SK-N-MC (cell line): ENCODE results near the gene DLG2.

ENCODE experiments used
- DNase-seq: peaks from one replicate; pipeline ENCODE4 v3.0.0-alpha.2; 2011; ENCODE audit warnings: low read depth, low spot score
- H3K27ac ChIP-seq: fragments of 200-600 bp; sonication (generic); 2 replicates; pipeline ENCODE4 v1.5.1; 2016; ENCODE audit warnings: mixed run types
- H3K36me3 ChIP-seq: fragments of 200-600 bp; sonication (generic); 2 replicates; pipeline ENCODE4 v1.6.1; 2017; ENCODE audit warnings: antibody characterized with exemption, low read length, mixed read lengths; ENCODE audit not compliant: insufficient read depth
- H3K4me3 ChIP-seq: fragments of 200-600 bp; sonication (generic); 2 replicates; pipeline ENCODE4 v1.5.1; 2016
- H3K9ac ChIP-seq: fragments of 200-600 bp; sonication (generic); 2 replicates; pipeline ENCODE4 v1.8.0; 2017; ENCODE audit warnings: mixed run types, mixed read lengths; ENCODE audit not compliant: insufficient read length
- H3K9me3 ChIP-seq: fragments of 200-600 bp; sonication (generic); 2 replicates; pipeline ENCODE4 v1.6.1; 2017; ENCODE audit warnings: low read depth, mild to moderate bottlenecking, antibody characterized with exemption, low read length, moderate library complexity, mixed read lengths
- EZH2 ChIP-seq: fragments of 200-600 bp; sonication (generic); IDR thresholded peaks from one replicate; pipeline ENCODE4 v1.6.1; 2017; ENCODE audit warnings: antibody characterized with exemption
- FOXP2 ChIP-seq: optimal IDR thresholded peaks from 2 replicates; pipeline ENCODE3; 2011; ENCODE audit warnings: mild to moderate bottlenecking, moderate library complexity; ENCODE audit not compliant: insufficient read depth; ENCODE audit errors: extremely low read length, control extremely low read depth
- POLR2AphosphoS5 ChIP-seq: IDR thresholded peaks from 2 replicates; pipeline ENCODE4 v1.6.1; 2012; ENCODE audit warnings: mild to moderate bottlenecking, low read depth, low read length, borderline replicate concordance

The DLG2 gene

DNA sequence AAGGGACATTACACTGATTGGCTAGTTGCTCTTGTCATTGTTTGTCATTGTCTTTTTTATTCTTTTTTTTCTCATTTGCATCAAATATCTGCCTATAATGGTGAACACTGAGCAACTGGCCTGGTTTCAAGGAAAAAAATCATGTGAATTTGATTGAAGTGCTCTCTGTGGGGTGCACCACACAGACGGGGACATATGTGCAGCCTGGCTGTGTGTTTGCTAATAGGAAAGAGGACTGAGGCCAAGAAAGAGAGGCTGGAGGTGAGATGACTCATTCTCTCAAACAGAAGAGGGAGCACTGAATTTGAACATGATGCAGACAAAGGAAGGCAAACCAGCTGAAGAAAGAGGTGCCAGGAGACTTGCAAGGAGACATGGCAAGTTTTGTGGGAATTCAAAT, 1656.1 kb downstream of the DLG2 start:
- Histone ChIP-seq H3K36me3 (no peaks in the 10 kb centered on the region), H3K27ac (no peak overlapping the region), H3K9ac (no peak overlapping the region), H3K4me3 (no peak overlapping the region), H3K9me3 (no peaks in the 10 kb centered on the region)
- no peak for TF ChIP-seq POLR2AphosphoS5
- TF ChIP-seq FOXP2 = no peak
- no peak for TF ChIP-seq EZH2
- no peak for DNase-seq

DNA sequence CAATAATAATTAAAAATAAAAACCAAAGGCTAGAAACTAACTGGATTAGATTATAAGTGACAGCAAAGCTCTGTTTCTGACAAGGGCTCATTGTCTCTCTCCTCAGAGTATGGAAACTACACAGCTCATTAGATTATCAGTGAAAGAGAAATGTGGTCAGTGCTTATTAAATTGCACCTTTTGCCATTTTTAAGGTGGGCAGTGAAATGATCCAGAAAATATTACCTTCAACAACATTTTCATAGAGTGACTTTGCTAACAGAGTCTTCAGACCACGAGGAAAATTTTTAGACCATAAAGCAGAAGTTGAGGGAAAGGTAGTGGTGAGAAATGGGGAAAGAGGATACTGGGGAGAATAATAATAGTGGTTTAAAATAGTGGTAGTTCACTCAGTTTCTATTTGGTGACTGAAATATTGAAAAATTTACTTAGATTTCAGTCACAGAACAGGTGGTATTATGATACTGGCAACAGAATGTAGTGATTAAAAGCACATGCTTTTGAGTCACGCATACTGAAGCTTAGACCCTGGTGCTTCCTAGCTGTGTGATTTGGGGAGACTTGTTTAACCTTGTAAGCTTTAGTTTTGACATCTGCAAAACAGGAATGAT, 1657.0 kb downstream of the DLG2 start:
- H3K27ac ChIP-seq = no peak overlapping the region
- no peak for DNase-seq
- H3K9ac ChIP-seq = no peak overlapping the region
- no peaks in the 10 kb centered on the region for H3K36me3 ChIP-seq
- TF ChIP-seq POLR2AphosphoS5 (no peak), EZH2 (no peak), FOXP2 (no peak)
- no peaks in the 10 kb centered on the region for H3K9me3 ChIP-seq
- no peak overlapping the region for H3K4me3 ChIP-seq

DNA sequence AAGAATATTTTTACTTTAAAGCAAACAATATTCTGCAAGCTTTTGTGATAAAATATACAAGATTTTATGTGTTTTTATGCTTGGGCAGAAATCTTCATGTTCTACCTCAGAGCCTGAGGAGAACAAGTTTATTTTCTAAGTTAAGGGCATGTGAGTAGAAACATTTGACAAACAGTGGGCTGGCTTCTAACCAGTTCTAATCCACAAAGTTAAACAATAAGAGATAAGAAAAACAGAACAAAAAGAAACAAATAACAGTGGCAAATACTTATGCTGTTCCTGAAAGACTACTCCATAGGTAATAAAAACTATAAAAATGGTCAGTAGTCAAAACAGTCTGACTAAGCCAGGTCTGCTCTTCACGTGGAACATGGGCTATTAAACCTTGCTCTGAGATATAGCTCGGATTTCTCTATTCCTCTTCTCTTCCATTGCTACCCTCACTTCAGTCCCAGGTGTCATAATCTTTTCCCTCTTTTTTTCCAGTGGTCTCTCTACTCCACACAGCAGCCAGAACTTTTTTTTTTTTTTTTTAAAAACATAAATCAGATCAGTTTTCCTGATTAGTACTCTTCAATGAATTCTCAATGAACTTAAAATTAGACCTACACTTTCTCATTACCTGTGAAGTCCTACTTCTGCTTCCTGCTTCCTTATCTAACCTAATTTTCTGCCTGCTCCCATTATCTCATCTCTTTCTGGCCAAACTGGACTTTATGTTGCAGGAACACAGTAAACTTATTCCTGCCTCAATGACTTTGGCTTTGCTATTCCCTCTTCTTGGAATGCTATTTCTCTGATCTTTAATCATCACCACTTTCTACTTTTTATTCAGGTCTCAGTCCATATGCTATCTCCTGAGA, 1669.9 kb downstream of the DLG2 start:
- Histone ChIP-seq H3K9me3 (no peaks in the 10 kb centered on the region), H3K4me3 (no peak overlapping the region), H3K27ac (no peak overlapping the region), H3K9ac (no peak overlapping the region), H3K36me3 (no peaks in the 10 kb centered on the region)
- TF ChIP-seq EZH2 (no peak), FOXP2 (no peak), POLR2AphosphoS5 (no peak)
- no peak for DNase-seq

DNA sequence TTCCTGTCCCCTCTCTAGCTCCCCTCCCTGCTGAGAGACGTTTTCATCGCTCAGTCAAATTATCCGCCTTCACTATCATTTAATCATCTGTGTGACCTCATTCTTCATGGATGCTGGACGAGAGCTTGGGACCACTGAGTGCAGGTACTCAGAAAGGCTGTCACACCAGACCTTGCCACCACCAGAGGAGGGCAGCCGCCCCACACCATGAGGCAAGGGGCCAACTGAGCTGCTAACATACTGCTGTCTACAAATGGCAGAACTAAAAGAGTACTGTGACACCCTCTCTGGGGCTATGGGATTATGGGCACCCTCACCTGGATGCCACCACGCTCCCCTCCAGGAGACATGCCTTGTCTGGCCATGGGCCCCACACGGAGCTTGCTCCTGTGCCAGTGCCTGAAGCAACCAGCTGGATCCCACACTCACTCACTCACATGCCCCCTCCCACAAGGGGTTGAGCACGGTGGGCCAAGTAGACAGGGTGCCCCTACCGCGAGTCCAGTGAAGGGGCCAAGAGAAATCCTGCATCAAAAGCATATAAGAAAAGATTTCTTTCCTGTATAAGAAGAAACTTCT, 1670.9 kb downstream of the DLG2 start:
- TF ChIP-seq EZH2 = no peak
- TF ChIP-seq POLR2AphosphoS5 = no peak
- no peak for TF ChIP-seq FOXP2
- no peak overlapping the region for H3K27ac ChIP-seq
- DNase-seq = no peak

DNA sequence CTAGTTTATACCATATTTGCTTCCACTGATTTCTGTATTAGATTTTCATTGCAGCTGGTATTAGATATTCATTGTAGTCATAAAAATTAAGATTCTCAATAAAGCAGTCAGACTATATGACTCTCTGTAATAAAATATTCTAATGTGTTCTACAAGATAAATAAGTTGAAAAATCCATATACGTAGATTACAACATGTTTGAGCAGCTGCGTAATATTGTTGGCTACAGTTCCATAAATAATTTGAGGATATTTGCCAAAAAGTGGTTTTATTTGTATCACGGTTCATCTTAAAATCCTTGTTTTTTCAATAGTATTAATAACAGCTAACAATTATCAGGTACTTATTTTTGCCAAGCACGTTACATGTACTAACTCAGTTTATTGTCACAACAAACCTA, 1672.4 kb downstream of the DLG2 start:
- no peak for TF ChIP-seq POLR2AphosphoS5
- TF ChIP-seq EZH2 = no peak
- TF ChIP-seq FOXP2 = no peak
- Histone ChIP-seq H3K4me3 (no peak overlapping the region), H3K27ac (no peak overlapping the region), H3K36me3 (no peaks in the 10 kb centered on the region), H3K9ac (no peak overlapping the region), H3K9me3 (no peaks in the 10 kb centered on the region)
- no peak for DNase-seq

More for the DNA sequence above, 1670.9 kb downstream of the DLG2 start:
- H3K4me3 ChIP-seq = no peak overlapping the region
- H3K9ac ChIP-seq = no peak overlapping the region
- H3K36me3 ChIP-seq = no peaks in the 10 kb centered on the region
- H3K9me3 ChIP-seq = no peaks in the 10 kb centered on the region

DNA sequence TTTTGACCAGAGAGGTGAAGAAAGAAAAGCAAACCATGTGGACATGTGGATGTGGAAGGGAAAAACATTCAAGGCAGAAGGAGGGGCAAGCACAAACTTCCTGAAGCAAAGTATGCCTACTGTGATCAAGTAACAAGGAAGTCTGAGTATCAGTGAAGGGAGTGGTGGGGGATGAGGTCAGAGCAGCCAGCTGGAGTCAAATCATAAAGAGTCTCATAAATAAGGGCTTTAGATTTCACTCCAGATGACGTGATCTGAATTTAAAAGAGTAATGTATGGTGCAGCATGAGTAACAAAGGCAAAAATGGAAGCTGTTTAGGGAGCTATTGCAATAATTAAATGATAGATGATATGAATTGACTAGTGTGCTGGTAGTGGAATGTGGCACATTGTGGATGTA, 1675.6 kb downstream of the DLG2 start:
- DNase-seq = no peak
- Histone ChIP-seq H3K27ac (no peak overlapping the region), H3K9me3 (no peaks in the 10 kb centered on the region), H3K36me3 (no peaks in the 10 kb centered on the region), H3K4me3 (no peak overlapping the region), H3K9ac (no peak overlapping the region)
- no peak for TF ChIP-seq FOXP2
- no peak for TF ChIP-seq POLR2AphosphoS5
- no peak for TF ChIP-seq EZH2

DNA sequence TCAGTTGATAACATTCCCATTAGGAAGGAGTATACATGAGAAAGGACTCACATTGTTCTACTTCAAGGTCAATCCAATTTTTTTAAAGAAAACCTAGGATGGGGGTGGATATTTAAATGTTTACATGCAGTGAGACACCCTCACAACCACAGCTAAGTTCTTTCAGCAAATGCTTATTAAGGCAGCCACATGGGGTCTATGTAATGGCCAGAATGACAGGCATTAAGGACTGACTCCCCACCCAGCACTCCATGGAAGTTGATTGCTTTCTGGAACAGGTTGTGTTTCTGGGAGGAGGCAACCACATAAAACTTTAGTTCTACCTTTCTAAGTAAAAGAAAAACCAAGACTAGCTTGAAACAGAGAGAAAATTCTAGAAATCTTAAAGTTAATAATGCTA, 1678.9 kb downstream of the DLG2 start:
- H3K9me3 ChIP-seq = no peaks in the 10 kb centered on the region
- H3K4me3 ChIP-seq = no peak overlapping the region
- no peak overlapping the region for H3K9ac ChIP-seq
- no peaks in the 10 kb centered on the region for H3K36me3 ChIP-seq
- H3K27ac ChIP-seq = no peak overlapping the region
- no peak for DNase-seq
- no peak for TF ChIP-seq POLR2AphosphoS5
- no peak for TF ChIP-seq FOXP2
- no peak for TF ChIP-seq EZH2

DNA sequence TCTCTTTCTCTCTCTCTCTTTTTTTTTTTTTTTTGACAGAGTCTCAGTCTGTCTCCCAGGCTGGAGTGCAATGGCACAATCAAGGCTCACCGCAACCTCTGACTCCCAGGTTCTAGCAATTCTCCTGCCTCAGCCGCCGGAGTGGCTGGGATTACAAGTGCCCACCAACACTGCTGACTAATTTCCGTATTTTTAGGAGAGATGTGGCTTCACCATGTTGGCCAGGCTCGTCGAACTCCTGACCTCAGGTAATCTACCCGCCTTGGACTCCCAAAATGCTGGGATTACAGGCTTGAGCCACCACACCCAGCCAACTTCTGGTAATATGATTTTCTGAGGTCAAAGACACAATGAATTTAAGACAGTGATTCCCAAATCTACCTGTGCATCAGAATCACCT, 1681.2 kb downstream of the DLG2 start:
- no peak for TF ChIP-seq EZH2
- TF ChIP-seq FOXP2 = no peak
- no peak for TF ChIP-seq POLR2AphosphoS5
- no peak overlapping the region for H3K27ac ChIP-seq
- DNase-seq = no peak
- H3K9me3 ChIP-seq = no peaks in the 10 kb centered on the region
- H3K4me3 ChIP-seq = no peak overlapping the region
- no peak overlapping the region for H3K9ac ChIP-seq
- no peaks in the 10 kb centered on the region for H3K36me3 ChIP-seq
